ENCODE measurements around the gene FDX2. TPM values are rescaled to one million over a fixed set of nuclear protein-coding genes. Genes with fewer than 3 reads are reported as not detected.

FDX2 gene
- total and polyA plus RNA-seq, 2 of the 13 experiments (the other 11 are each of a cell fraction or from before 2014, with no cell fraction given) = 21.0 to 24.7 TPM

DNA sequence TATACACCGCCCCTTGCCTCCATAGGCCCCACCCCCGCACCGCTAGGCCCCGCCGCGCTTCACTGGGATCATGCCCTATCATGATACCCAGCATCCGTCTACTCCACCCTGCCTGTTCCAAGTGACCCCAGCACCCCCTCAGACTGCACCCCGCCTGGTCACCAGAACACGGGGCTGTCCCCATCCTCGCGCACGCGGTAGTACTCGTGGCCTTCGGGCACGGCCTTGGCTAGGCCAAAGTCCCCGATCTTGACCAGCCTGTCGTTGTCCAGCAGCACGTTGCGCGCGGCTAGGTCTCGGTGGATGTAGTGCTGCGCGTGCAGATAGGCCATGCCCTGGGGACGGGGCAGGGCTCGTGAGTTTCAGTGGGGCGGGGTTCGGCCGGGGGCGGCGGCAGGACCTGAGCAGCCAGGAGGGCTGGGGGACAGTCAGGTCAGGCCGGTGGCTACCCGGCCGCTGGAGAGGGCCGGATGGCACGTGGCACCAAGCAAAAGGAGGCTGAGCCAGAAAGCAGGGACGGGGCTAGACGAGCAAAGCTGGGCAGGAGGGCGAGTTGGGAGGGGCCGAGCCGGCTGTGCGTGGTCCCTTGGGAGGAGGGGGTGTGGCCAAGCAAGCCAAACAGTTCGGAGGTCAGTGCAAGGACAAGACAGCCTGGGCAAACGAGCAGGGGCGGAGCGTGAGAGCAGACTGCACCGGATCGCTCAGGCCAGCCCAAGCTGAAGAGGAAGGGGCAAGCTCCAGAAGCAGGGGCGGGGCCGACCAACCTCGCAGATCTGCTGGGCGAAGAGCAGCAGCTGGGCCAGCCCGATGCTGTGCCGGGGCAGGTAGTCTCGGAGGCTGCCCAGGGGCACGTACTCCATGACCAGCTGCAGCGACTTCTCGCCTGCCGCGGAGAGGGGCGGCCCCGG is 37.2 kb upstream of the FDX2 start:
- no peaks in the 10 kb centered on the region for H3K9me3 ChIP-seq (ENCODE audit: low read length)
- H3K9ac ChIP-seq (ENCODE audit: insufficient read depth, low read depth, low read length) = no peak overlapping the region
- TF ChIP-seq, protein P1, sequence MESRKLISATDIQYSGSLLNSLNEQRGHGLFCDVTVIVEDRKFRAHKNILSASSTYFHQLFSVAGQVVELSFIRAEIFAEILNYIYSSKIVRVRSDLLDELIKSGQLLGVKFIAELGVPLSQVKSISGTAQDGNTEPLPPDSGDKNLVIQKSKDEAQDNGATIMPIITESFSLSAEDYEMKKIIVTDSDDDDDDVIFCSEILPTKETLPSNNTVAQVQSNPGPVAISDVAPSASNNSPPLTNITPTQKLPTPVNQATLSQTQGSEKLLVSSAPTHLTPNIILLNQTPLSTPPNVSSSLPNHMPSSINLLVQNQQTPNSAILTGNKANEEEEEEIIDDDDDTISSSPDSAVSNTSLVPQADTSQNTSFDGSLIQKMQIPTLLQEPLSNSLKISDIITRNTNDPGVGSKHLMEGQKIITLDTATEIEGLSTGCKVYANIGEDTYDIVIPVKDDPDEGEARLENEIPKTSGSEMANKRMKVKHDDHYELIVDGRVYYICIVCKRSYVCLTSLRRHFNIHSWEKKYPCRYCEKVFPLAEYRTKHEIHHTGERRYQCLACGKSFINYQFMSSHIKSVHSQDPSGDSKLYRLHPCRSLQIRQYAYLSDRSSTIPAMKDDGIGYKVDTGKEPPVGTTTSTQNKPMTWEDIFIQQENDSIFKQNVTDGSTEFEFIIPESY (CRISPR knock-in tag; IDR thresholded peaks at IDR 0.05) = peak; percentile 32; the same call in 1 of the 2 replicates
- TF ChIP-seq GPN1 (CRISPR knock-in tag; IDR thresholded peaks at IDR 0.05; ENCODE audit: borderline replicate concordance) (no peak), NR3C1 (CRISPR knock-in tag; IDR thresholded peaks at IDR 0.05) (no peak), ZNF136 (CRISPR knock-in tag; IDR thresholded peaks at IDR 0.05; ENCODE audit: low read depth) (no peak), BHLHE40 (IDR thresholded peaks at IDR 0.05; ENCODE audit: low read length) (no peak), ZNF225 (CRISPR knock-in tag; IDR thresholded peaks at IDR 0.05) (no peak), IKZF1 (IDR thresholded peaks at IDR 0.05) (no peak), ZNF343 (CRISPR knock-in tag; IDR thresholded peaks at IDR 0.05) (no peak), CHD4 (IDR thresholded peaks at IDR 0.05; ENCODE audit: borderline replicate concordance, low read length) (no peak), ZNF510 (CRISPR knock-in tag; IDR thresholded peaks at IDR 0.05; ENCODE audit: low read depth) (no peak), ZNF577 (CRISPR knock-in tag; IDR thresholded peaks at IDR 0.05; ENCODE audit: borderline replicate concordance, low read depth) (no peak), ZBTB38 (CRISPR knock-in tag; IDR thresholded peaks at IDR 0.05) (0 out of 2 replicates have a peak, but pooled peaks have one; percentile 14), ZNF430 (CRISPR knock-in tag; IDR thresholded peaks at IDR 0.05) (no peak), ZNF589 (CRISPR knock-in tag; conservative IDR thresholded peaks at IDR 0.05) (no peak), RBFOX2 (IDR thresholded peaks at IDR 0.05; ENCODE audit: low read depth, low read length) (0 out of 2 replicates have a peak, but pooled peaks have one; percentile 30), NR2F6 (IDR thresholded peaks at IDR 0.05) (no peak), NR2F6 (CRISPR knock-in tag; IDR thresholded peaks at IDR 0.05) (no peak), ZNF790 (CRISPR knock-in tag; IDR thresholded peaks at IDR 0.05; ENCODE audit: borderline replicate concordance) (no peak), BCL6 (CRISPR knock-in tag; IDR thresholded peaks at IDR 0.05) (no peak)
- TF ChIP-seq, protein P2, sequence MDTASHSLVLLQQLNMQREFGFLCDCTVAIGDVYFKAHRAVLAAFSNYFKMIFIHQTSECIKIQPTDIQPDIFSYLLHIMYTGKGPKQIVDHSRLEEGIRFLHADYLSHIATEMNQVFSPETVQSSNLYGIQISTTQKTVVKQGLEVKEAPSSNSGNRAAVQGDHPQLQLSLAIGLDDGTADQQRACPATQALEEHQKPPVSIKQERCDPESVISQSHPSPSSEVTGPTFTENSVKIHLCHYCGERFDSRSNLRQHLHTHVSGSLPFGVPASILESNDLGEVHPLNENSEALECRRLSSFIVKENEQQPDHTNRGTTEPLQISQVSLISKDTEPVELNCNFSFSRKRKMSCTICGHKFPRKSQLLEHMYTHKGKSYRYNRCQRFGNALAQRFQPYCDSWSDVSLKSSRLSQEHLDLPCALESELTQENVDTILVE (CRISPR knock-in tag; IDR thresholded peaks at IDR 0.05) = no peak
- TF ChIP-seq, protein P3, sequence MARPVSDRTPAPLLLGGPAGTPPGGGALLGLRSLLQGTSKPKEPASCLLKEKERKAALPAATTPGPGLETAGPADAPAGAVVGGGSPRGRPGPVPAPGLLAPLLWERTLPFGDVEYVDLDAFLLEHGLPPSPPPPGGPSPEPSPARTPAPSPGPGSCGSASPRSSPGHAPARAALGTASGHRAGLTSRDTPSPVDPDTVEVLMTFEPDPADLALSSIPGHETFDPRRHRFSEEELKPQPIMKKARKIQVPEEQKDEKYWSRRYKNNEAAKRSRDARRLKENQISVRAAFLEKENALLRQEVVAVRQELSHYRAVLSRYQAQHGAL (CRISPR knock-in tag; IDR thresholded peaks at IDR 0.05; ENCODE audit: not compliant biosample characterization) = no peak
- intact Hi-C loops (cut with micrococcal nuclease; ENCODE audit: unreplicated experiment) (no loop called here), in situ Hi-C loops (cut with HindIII; ENCODE audit: extremely low pct_ligation_motif_present, low pct_unique_long_range_greater_than_20kb) (no loop called here)
- 96% methylated on average over 56 of the region's 63 CpGs for WGBS (ENCODE audit: low lambda C conversion rate)
- H3K4me2 ChIP-seq (ENCODE audit: low read depth, low read length) = no peak overlapping the region
- no peaks in the 10 kb centered on the region for H3K4me1 ChIP-seq (ENCODE audit: insufficient read depth, low read length)
- no peaks in the 10 kb centered on the region for H3K79me2 ChIP-seq (ENCODE audit: insufficient read depth, low read length)
- H3K27me3 ChIP-seq (ENCODE audit: control insufficient read depth in 1 of 2, insufficient read depth in 2 of 2, low read length in 2 of 2) = no peaks in the 10 kb centered on the region
- no peak overlapping the region for H3K27ac ChIP-seq (ENCODE audit: extremely low read length, insufficient read depth, low read length)
- DNase-seq (ENCODE audit: low spot score) = no peak
- ChIA-PET POLR2A (no interaction called here), CTCF (ENCODE audit: low intra/inter-chr PET ratio, low total read pairs) (no interaction called here)
- BruUV-seq (replicated peaks) = no TSS peak
- FAIRE-seq = no peak
- H2AFZ ChIP-seq (ENCODE audit: low read length) = no peak overlapping the region
- peaks cover 5 to 18% of the 10 kb centered on the region in 2 experiments; a peak in 3 of 5 replicates for H3K36me3 ChIP-seq (replicated peaks in 1 of 2; ENCODE audit: control insufficient read depth in 1 of 2, insufficient read depth in 2 of 2, low read length in 2 of 2)
- H4K20me1 ChIP-seq (ENCODE audit: insufficient read depth, low read length) = no peaks in the 10 kb centered on the region
- no peak overlapping the region for H3K4me3 ChIP-seq (replicated peaks in 1 of 3; ENCODE audit: insufficient read depth in 1 of 3, low read depth in 2 of 3, low read length in 3 of 3)
- peak; percentile 23; the same call in 2 of the 3 replicates for ATAC-seq
